ENCODE measurements around the gene LPAR3. TPM values are rescaled to one million over a fixed set of nuclear protein-coding genes. Genes with fewer than 3 reads are reported as not detected.

LPAR3 gene
- polyA plus RNA-seq, result 1 to 10 TPM in 1 of 3 donors, under 1 TPM in 2; 0.03 to 6.0 (median 0.11) TPM

DNA sequence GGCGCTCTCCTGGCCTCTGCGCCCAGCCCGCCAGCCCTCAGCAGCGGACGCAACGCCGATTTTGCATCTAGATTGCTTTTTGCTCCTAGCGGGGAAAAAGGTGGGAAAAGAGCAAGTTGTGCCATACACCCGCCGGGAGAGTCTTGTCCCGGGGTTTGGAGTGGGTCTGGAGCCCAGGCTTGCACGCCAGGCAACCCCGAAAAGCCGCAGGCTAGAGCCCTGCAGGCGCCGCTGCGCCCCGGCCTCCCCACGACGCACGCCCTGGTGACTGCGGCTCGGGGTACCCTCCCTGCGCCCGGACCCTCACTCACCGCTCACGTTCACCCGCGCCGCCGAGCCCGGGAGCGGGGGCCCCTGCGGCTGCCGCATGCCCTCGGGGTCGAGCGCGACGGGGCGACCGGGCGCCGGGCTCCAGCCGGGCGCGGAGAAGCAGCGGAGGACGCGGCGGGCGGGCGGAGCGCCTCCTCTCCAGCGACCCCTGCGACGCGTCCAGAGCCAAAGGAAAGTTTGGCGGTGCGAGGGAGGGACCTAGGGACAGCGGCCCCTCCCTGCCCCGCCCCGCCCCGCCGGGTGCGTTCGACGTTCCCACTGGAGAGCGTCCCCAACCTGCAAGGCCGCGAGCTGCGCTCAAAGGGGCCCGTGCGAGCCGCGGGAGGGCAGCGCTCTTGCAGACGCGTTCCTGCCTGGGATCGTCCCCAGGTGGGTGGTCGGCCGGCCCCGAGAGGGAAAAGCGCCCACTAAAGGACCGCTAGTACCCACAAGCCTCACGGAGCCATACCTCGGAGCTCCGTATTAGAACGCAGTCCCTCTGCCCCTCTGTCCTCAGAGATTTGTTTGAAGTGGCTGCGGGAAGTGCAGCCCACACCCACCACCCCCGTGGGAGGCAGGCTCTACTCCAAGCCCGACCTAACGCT lies at the start of gene LPAR3:
Gene LPAR3, minus strand, starts transcription at position 502 of the 914 bp plus-strand sequence. CDS start 27,086 bp downstream, outside the sequence.
- H3K27ac ChIP-seq (ENCODE audit: low read depth, low read length), result no peak within 1 kb of the TSS
- WGBS, 3 donors, result 1% methylated on average over 74 to 93 of the region's 93 CpGs

DNA sequence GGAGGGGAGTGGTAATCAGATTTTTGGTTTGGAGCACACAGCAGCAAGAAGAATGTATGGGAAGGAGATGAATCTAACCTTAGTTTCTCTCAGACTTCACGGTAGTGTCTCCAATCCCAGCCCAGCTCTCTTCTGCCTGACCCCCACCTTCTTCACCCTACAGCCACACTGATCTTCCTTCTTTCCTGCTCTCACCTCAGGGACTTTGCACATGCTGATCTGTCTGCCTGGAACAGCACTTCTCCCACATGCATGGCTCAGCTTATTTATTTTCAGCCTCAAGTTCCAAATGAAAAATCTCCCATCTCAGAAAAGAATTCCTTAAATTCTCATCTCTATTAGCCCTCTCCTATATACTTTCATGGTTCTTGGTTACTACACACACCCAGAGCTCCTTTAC lies 48.8 kb upstream of the LPAR3 start:
- H3K27ac ChIP-seq (ENCODE audit: low read depth, low read length), result no peak overlapping the region
- 50 to 79% (median 75%) methylated on average over 1 of the region's 1 CpG for WGBS, 3 donors

GRCh38 chr1:84940481-84940880 lies 47.5 kb upstream of the LPAR3 start:
- WGBS, 3 donors, result 80 to 83% (median 81%) methylated on average over 4 of the region's 4 CpGs
- H3K27ac ChIP-seq (ENCODE audit: low read depth, low read length), result no peak overlapping the region

GRCh38 chr1:84939761-84940160 lies 46.8 kb upstream of the LPAR3 start:
- H3K27ac ChIP-seq (ENCODE audit: low read depth, low read length), result no peak overlapping the region
- 93 to 95% (median 93%) methylated on average over 11 of the region's 11 CpGs for WGBS, 3 donors

DNA sequence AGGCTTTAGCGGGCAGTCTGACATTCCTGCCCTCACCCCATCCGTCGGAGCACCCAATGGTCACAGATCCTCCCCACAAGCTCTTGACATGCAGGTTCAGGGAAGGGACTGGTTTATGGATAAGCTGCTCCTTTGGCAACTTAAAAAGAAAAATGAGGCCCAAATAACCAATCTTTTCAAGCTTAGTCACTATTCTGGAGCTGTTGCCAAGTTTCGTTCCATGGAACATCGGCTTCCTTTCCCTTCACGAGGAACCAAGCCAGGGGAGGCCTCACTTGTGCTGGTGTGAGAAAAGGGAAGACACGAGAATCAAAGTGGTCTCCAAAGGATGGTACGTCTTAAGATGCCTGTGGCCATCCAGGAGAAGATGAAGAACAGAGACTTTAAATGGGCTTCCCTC lies 46.1 kb upstream of the LPAR3 start:
- H3K27ac ChIP-seq (ENCODE audit: low read depth, low read length), result no peak overlapping the region
- WGBS, 3 donors, result 62 to 67% (median 66%) methylated on average over 8 of the region's 8 CpGs

DNA sequence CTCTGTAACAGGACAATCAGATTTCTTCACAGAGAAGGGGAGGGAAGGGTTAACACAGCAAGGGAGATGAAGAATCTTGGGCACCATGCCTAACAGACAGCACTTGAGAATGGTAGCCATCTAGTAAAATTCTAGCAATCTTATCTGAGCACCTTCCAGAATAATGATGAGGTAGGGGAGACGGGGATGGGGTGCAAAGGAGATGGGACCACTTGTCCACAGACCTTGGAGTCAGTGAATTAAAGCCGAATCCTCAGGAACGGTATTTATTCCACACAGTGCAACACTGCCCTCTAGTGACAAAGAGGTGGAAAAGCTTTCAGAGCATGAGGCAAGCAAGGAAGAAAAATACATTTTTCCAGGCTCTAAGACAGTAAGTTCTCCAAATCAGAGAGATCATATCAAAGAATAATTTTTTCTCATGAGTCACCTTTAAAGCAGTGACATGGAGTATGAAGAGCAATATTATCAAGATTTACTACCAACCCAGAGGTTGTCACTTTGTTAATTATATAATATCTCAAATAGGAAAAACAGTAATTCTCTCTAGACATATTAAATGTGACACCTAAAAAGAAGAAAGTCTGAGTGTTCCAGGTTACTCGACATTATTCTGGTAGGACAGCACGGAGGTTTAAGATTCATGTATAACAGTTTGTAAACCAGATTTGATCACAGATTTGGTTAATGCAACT lies 43.3 kb upstream of the LPAR3 start:
- 1 to 3% (median 2%) methylated on average over 5 of the region's 5 CpGs for WGBS, 3 donors
- no peak overlapping the region for H3K27ac ChIP-seq (ENCODE audit: low read depth, low read length)

DNA sequence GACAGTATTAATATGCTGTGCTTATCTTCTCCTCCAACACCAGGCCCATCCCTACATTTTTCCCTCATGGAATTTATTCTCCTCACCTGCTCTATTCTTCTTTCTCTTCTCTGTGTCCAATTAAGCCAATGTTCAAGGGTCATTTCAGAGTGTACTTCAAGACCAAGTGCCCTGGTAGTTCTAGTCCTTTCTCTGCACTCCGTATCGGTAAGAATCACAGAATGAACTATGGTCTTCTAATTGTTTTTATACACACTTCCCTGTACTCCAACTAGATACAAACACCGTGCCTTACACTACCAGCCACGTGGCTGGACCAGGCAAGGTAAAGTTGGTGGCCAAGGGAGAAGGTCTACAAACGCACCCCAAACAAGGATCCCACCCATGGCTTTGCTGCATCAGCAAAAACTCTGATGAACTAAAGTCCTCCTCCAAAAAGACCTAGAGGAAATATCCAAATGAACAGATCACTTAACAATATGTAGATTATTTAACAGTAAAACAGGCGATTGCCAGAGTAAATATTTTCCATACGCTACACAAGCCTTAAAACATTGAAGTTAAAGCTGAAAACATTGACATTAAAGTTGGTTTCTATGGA lies 40.1 kb upstream of the LPAR3 start:
- WGBS, 3 donors, result 85 to 91% (median 88%) methylated on average over 7 of the region's 7 CpGs

GRCh38 chr1:84930831-84931230 lies 37.8 kb upstream of the LPAR3 start:
- no peak overlapping the region for H3K27ac ChIP-seq (ENCODE audit: low read depth, low read length)
- whole genome bisulfite sequencing, 3 donors, result 84 to 97% (median 84%) methylated on average over 2 of the region's 2 CpGs

More for the DNA sequence above, 40.1 kb upstream of the LPAR3 start:
- no peak overlapping the region for H3K27ac ChIP-seq (ENCODE audit: low read depth, low read length)

DNA sequence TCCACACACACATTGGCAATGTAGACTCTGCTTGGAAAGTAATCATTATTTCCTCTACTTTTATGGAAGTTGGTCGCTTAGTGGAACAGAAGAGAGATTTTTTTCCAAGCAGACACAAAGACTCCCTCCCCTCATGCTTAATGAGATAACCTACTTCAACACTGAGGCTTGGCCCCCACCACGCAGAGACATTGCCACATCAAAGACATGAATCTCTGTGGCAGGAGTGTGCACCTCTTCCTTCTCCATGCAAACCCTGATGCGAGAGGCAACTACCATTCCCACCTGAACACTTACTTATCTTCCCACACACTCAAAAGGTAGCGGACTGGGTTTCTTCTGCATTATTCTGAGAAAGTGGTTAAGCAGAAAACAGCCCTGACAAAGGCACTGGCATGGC lies 37.3 kb upstream of the LPAR3 start:
- 76 to 89% (median 82%) methylated on average over 4 of the region's 4 CpGs for WGBS, 3 donors
- H3K27ac ChIP-seq (ENCODE audit: low read depth, low read length), result no peak overlapping the region

DNA sequence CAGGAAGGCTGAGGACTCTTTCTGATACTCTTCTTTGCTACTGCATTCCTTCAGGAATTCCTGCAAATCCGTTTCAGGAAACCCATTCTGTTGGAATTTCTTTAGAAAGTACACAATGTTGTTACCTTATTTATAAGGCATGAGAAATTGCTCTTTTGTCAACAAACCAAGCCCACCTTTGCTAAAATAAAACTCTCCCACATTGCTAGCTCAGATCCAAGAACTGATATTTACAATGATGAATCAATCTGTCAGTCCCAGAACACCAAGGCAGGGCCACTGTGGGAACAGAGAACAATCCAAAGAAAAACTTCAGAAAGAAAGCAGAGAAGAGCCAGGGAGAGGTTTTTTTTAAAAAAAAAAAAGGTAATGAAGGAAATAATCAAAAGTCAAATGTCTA lies 36.6 kb upstream of the LPAR3 start:
- no peak overlapping the region for H3K27ac ChIP-seq (ENCODE audit: low read depth, low read length)
- WGBS, 3 donors, result 36 to 95% (median 55%) methylated on average over 1 of the region's 1 CpG

DNA sequence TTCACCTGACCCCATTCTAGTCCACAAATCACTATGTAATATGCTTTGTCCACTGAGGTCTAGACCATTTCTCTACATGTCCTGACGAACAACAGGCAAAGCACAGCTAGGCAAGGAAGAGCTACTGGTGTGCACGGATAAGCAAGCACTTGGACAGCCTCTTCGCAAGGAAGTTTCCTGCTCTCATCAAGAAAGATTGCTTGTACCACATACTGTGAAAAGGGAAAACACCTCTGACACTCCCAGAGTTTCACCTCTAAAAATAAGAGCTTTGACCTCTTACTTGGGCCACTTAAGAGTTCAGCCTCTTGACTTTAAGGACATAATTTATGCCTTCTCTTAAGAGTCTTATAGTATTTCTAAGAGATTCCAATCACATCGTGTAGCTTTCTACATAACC lies 36.0 kb upstream of the LPAR3 start:
- WGBS, 3 donors, result 61 to 69% (median 62%) methylated on average over 4 of the region's 4 CpGs
- H3K27ac ChIP-seq (ENCODE audit: low read depth, low read length), result no peak overlapping the region

- WGBS, 3 donors, result 85 to 88% (median 87%) methylated on average over 3 of the region's 3 CpGs
- no peak overlapping the region for H3K27ac ChIP-seq (ENCODE audit: low read depth, low read length)
Observed at GRCh38 chr1:84923317-84923716, 30.3 kb upstream of the LPAR3 start.

- H3K27ac ChIP-seq (ENCODE audit: low read depth, low read length), result no peak overlapping the region
- WGBS, 3 donors, result 86 to 100% (median 94%) methylated on average over 1 of the region's 1 CpG
Observed at GRCh38 chr1:84920159-84920558, 27.2 kb upstream of the LPAR3 start.

GRCh38 chr1:84919461-84919970 lies 26.5 kb upstream of the LPAR3 start:
- no peak overlapping the region for H3K27ac ChIP-seq (ENCODE audit: low read depth, low read length)
- 55 to 72% (median 62%) methylated on average over 4 of the region's 4 CpGs for whole genome bisulfite sequencing, 3 donors

DNA sequence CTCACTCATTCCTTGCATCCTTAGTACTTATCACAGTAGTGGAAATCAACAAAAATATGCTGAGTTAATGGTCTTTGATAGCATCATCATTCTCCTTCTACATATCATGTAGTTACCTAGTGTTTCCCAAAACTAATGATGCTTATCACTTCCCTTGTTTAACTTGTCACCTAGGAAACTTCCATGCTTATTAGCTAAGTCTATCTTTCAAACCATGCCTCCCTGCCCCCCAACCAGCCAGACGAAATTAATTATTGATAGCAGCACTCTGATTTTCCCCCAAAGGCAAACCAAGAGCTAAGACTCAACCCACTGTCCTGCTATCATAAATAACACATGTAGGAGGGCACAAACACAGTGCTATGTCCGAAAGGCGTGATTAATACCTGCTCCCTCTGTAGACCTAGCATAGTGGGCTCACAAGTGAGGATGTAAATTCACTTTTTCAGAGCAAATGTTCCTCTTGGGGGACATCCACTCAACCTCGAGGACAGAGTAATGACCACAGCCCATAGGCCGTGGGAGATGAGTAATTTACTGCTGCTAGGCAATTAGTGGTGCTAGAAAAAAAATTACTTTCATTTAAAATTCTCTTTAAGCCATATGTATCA lies 25.8 kb upstream of the LPAR3 start:
- 73 to 76% (median 75%) methylated on average over 5 of the region's 5 CpGs for WGBS, 3 donors
- no peak overlapping the region for H3K27ac ChIP-seq (ENCODE audit: low read depth, low read length)

GRCh38 chr1:84916897-84917296 lies 23.9 kb upstream of the LPAR3 start:
- no peak overlapping the region for H3K27ac ChIP-seq (ENCODE audit: low read depth, low read length)
- WGBS, 3 donors, result 56 to 76% (median 61%) methylated on average over 4 of the region's 4 CpGs

DNA sequence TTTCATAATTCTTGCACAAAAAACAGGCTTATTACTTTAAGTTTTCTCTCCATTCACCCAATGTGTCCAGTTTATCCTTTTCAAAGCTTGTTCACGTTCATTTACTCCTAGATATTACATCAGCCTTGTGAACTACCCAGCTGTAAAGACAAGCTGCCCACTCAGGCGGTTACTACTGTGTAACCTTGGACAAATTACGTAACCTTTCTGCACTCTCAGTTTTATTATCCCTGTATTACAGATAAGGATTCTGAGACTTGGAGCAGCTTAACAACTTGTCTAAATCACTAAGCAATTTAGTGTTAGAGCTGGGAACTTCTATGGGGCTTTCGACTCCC lies 20.5 kb upstream of the LPAR3 start:
- 13 to 38% (median 25%) methylated on average over 4 of the region's 4 CpGs for WGBS, 3 donors
- H3K27ac ChIP-seq (ENCODE audit: low read depth, low read length), result no peak overlapping the region

DNA sequence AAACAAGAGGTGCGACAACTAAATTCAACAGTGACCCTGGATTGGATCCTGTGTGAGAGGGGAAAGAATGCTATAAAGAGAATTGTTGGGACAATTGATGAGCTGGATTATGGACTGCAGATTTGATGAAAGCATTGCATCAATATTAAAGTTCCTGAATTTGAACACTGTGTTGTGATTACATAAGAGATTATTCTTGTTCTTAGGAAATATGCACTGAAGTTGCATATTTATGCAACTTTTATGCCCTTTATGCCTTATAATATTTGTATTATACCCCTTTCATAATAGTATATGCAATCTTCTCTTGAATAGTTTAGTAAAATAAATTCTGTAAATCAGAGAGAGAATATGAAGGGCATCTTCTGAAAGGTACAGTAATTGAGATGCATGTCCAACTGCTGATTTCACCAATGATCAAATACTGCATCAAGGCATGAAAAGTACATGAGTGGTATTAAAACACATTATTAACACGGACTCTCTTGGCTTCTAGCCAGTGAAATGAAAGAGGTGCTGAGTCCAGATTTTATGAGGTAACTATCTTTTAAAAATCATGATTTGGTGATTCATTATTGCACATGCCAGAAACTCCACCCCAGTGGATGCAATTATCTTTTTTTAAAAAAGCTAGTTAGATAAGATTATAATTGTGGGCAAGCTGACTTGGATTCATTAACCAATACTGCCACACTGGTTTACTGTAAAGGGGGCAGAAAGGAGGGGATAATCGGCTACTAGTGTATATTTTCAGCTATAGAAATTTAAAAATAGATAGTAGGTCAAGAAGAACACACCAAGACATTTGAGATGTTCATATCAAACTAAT lies 19.9 kb upstream of the LPAR3 start:
- 49 to 74% (median 73%) methylated on average over 3 of the region's 3 CpGs for WGBS, 3 donors

More for the DNA sequence above, 19.9 kb upstream of the LPAR3 start:
- no peak overlapping the region for H3K27ac ChIP-seq (ENCODE audit: low read depth, low read length)

Measured in adipose tissue (tissue), 3 donors.